GM18909 (cell line): ENCODE results near the gene PCSK5.
"Not testable (repeated sequence)": the region's sequence is repeated elsewhere in the genome, so short reads cannot be mapped to it uniquely, and the experiment has no call there.

Experiments used
- ATAC-seq: cut with Tn5 transposase; IDR thresholded peaks from one replicate; pipeline ENCODE4 v1.9.1; 2021; ENCODE audit warnings: mild to moderate bottlenecking; ENCODE audit not compliant: unreplicated experiment, poor library complexity

The PCSK5 gene

GRCh38 chr9:76289042-76289441 lies 398.6 kb downstream of the PCSK5 start:
- no peak for ATAC-seq

GRCh38 chr9:76289703-76290102 lies 399.2 kb downstream of the PCSK5 start:
- ATAC-seq = no peak

GRCh38 chr9:76290555-76290954 lies 400.1 kb downstream of the PCSK5 start:
- no peak for ATAC-seq

GRCh38 chr9:76292246-76292645 lies 401.8 kb downstream of the PCSK5 start:
- ATAC-seq = no peak

GRCh38 chr9:76292658-76293057 lies 402.2 kb downstream of the PCSK5 start:
- ATAC-seq = no peak

- no peak for ATAC-seq
Measured at GRCh38 chr9:76294301-76294700, 403.8 kb downstream of the PCSK5 start.

- no peak for ATAC-seq
Measured at GRCh38 chr9:76296561-76297310, 406.3 kb downstream of the PCSK5 start.

GRCh38 chr9:76297721-76298239 lies 407.3 kb downstream of the PCSK5 start:
- ATAC-seq = no peak

- ATAC-seq = no peak
Measured at GRCh38 chr9:76298521-76299144, 408.2 kb downstream of the PCSK5 start.

- ATAC-seq = no peak
Measured at GRCh38 chr9:76302543-76302942, 412.1 kb downstream of the PCSK5 start.

- ATAC-seq = no peak
Measured at GRCh38 chr9:76302947-76303550, 412.6 kb downstream of the PCSK5 start.

GRCh38 chr9:76307047-76307446 lies 416.6 kb downstream of the PCSK5 start:
- ATAC-seq = not testable (repeated sequence)

- no peak for ATAC-seq
Measured at GRCh38 chr9:76310577-76310976, 420.1 kb downstream of the PCSK5 start.

- ATAC-seq = no peak
Measured at GRCh38 chr9:76310991-76311390, 420.5 kb downstream of the PCSK5 start.

GRCh38 chr9:76311537-76311936 lies 421.1 kb downstream of the PCSK5 start:
- no peak for ATAC-seq

GRCh38 chr9:76313771-76314170 lies 423.3 kb downstream of the PCSK5 start:
- ATAC-seq = no peak

- ATAC-seq = no peak
Measured at GRCh38 chr9:76314321-76314720, 423.8 kb downstream of the PCSK5 start.

GRCh38 chr9:76316069-76316468 lies 425.6 kb downstream of the PCSK5 start:
- ATAC-seq = no peak

GRCh38 chr9:76319466-76319865 lies 429.0 kb downstream of the PCSK5 start:
- not testable (repeated sequence) for ATAC-seq

- ATAC-seq = no peak
Measured at GRCh38 chr9:76321195-76321828, 430.8 kb downstream of the PCSK5 start.

- no peak for ATAC-seq
Measured at GRCh38 chr9:76322810-76323209, 432.3 kb downstream of the PCSK5 start.
